Measurements from ENCODE around the gene ANAPC10. TPM values are rescaled to one million over a fixed set of nuclear protein-coding genes. Genes with fewer than 3 reads are reported as not detected.

The ANAPC10 gene
- total RNA-seq, 2 experiments from 2014 or later: 24.9 to 26.8 TPM

DNA sequence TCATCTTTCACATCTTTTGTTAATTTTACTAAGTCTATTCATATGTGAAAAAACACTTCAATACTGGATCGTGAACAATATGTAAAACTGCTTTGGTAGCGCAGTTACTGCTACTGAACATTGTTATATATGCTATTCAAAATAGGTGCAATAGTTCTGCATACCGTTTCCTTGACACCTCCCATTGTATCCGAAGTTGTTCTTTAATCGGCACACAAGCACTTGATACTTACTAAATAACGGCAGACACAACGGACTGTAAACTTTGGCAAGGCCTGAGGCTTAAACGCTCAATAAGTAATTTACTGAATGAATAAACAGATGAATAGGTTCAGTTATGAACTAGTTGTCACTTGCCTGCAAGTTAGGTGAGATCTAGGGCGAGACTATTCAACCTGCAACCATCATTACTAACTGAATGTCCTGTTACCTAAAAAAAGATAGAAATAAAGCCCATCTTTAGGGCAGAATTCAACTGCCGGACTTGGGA is 620 bp downstream of the ANAPC10 start:
- DNase-seq (no peak), ATAC-seq (peak; percentile 1)
- Mint-ChIP-seq H3K4me3 (peak overlapping the region; percentile 97), H3K9me3 (no peaks in the 10 kb centered on the region), H3K27me3 (no peaks in the 10 kb centered on the region), H3K27ac (peak overlapping the region; percentile 99), H3K36me3 (ENCODE audit: low read depth) (peaks cover 48% of the 10 kb centered on the region), H3K4me1 (ENCODE audit: low read depth) (peaks cover 24% of the 10 kb centered on the region)
- POLR2A ChIA-PET: interaction anchor here (0.7 to 4.5 kb wide), 13 partner anchors 10 to 1589 kb away, joined by 3 to 49 read pairs (median 4); partner anchors contain the start of gene OTUD4
- TF ChIP-seq, protein P1, sequence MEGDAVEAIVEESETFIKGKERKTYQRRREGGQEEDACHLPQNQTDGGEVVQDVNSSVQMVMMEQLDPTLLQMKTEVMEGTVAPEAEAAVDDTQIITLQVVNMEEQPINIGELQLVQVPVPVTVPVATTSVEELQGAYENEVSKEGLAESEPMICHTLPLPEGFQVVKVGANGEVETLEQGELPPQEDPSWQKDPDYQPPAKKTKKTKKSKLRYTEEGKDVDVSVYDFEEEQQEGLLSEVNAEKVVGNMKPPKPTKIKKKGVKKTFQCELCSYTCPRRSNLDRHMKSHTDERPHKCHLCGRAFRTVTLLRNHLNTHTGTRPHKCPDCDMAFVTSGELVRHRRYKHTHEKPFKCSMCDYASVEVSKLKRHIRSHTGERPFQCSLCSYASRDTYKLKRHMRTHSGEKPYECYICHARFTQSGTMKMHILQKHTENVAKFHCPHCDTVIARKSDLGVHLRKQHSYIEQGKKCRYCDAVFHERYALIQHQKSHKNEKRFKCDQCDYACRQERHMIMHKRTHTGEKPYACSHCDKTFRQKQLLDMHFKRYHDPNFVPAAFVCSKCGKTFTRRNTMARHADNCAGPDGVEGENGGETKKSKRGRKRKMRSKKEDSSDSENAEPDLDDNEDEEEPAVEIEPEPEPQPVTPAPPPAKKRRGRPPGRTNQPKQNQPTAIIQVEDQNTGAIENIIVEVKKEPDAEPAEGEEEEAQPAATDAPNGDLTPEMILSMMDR (IDR thresholded peaks at IDR 0.05): no peak
- intact Hi-C loops (cut with micrococcal nuclease): loop anchor here (5.0 kb wide), 1 partner anchor 80 kb away; no protein-coding TSS in a partner anchor
- CTCF ChIA-PET: interaction anchor here (0.7 to 1.2 kb wide), 2 partner anchors 15 to 81 kb away, joined by 3 to 4 read pairs; no protein-coding TSS in a partner anchor

DNA sequence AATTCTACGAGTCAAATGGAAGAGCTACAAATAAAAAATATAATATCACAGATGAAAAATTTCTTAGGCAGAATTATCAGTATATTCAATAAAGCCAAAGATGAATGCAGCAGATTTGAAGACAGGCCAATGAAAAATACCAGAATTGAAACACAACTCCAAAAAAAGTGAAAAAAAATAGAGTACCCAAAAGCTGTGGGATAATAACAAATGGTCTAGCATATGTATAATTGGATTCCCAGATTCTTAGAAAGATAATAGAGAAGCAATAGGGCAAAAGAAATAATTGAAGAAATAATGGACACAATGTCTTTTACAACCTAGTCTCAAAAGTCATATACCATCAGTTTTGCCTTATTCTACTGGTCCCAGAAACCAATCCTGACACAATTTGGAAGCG is 4.4 kb downstream of the ANAPC10 start:
- DNase-seq: no peak
- intact Hi-C loops (cut with micrococcal nuclease): no loop called here
- no peaks in the 10 kb centered on the region for H3K27me3 Mint-ChIP-seq
- H3K9me3 Mint-ChIP-seq: no peaks in the 10 kb centered on the region
- no peak overlapping the region for H3K27ac Mint-ChIP-seq
- peaks cover 37% of the 10 kb centered on the region for H3K4me1 Mint-ChIP-seq (ENCODE audit: low read depth)
- TF ChIP-seq, protein P1 (IDR thresholded peaks at IDR 0.05): no peak
- no peak overlapping the region for H3K4me3 Mint-ChIP-seq
- POLR2A ChIA-PET: no interaction called here
- CTCF ChIA-PET: interaction anchor here (1.0 kb wide), 1 partner anchor 10 kb away, joined by 3 read pairs; no protein-coding TSS in a partner anchor
- no peak for ATAC-seq
- peaks cover 51% of the 10 kb centered on the region for H3K36me3 Mint-ChIP-seq (ENCODE audit: low read depth)

DNA sequence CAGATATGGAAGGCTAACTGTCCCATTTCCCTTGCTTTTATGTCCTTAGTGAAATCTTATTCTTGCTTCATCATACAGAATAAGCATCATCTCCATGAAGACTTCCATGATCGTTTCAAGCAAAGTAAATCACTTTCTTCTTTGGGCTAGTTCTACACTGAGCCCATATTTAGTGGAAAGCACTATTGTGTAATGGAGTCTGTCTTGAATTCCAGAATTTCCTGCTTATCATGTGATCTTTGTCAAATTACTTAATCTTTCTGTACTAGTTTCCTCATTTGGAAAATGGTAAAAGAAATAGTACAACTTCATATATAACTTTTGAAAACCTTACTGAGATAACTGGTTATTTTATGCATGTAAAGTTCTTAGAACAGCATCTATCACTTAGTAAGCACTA is 7.6 kb downstream of the ANAPC10 start:
- H3K4me3 Mint-ChIP-seq: no peak overlapping the region
- CTCF ChIA-PET: no interaction called here
- H3K27me3 Mint-ChIP-seq: no peaks in the 10 kb centered on the region
- DNase-seq: no peak
- no peaks in the 10 kb centered on the region for H3K9me3 Mint-ChIP-seq
- no peak for ATAC-seq
- POLR2A ChIA-PET: no interaction called here
- peaks cover 34% of the 10 kb centered on the region for H3K4me1 Mint-ChIP-seq (ENCODE audit: low read depth)
- intact Hi-C loops (cut with micrococcal nuclease): no loop called here
- TF ChIP-seq, protein P1 (IDR thresholded peaks at IDR 0.05): no peak
- no peak overlapping the region for H3K27ac Mint-ChIP-seq
- peaks cover 65% of the 10 kb centered on the region for H3K36me3 Mint-ChIP-seq (ENCODE audit: low read depth)

DNA sequence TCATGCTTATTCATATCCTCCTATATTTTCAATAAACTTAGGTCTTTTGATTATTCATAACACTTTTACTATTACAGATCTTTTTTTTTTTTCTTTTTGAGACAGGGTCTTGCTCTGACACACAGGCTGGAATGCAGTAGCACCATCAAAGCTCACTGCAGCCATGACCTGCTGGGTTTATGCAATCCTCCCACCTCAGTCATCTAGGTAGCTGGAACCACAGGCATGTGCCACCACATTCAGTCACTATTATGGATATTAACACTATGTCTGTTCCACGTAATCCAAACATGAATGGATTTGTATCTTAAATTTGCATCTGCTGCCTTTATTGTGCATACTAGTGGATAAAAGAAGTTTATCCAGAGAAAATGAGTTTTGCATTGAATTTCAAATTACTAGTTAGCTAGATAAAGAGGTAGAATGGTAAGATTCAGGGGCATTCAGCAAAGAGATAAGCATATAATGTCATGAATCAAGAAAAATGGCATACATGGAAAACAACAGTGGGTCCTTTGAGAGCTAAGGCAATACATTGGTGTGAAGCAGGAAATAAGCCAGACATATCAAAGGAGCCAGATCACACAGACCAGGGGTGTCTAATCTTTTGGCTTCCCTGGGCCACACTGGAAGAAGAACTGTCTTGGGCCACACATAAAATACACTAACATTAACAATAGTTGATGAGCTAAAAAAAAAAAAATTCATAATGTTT is 13.9 kb downstream of the ANAPC10 start:
- ChIA-PET POLR2A (no interaction called here), CTCF (interaction anchor here (0.9 to 1.0 kb wide), 2 partner anchors 9 to 10 kb away, joined by 3 read pairs; no protein-coding TSS in a partner anchor)
- TF ChIP-seq, protein P1 (IDR thresholded peaks at IDR 0.05): no peak
- no peak for ATAC-seq
- peaks cover 15% of the 10 kb centered on the region for H3K4me1 Mint-ChIP-seq (ENCODE audit: low read depth)
- no peaks in the 10 kb centered on the region for H3K27me3 Mint-ChIP-seq
- intact Hi-C loops (cut with micrococcal nuclease): no loop called here
- no peak for DNase-seq
- H3K36me3 Mint-ChIP-seq (ENCODE audit: low read depth): peaks cover 43% of the 10 kb centered on the region
- H3K4me3 Mint-ChIP-seq: no peak overlapping the region
- no peak overlapping the region for H3K27ac Mint-ChIP-seq
- no peaks in the 10 kb centered on the region for H3K9me3 Mint-ChIP-seq

DNA sequence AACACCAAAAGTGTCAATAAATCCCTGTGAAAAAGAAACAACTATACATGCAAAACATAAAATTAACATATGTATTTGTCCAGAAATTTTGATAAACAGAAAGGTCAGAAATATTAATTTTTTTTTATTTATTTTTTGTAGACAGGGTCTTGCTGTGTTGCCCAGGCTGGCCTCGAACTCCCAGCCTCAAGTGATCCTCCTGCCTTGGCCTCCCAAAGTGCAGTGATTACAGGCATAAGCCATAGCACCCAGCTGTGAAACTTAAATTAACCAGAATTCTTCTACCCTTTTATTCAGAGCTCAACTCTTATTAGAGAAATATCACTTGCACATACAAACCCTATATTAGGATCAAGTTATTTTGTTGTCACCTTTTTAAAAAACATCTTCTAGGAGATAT is 16.2 kb downstream of the ANAPC10 start:
- TF ChIP-seq, protein P1 (IDR thresholded peaks at IDR 0.05): no peak
- CTCF ChIA-PET: no interaction called here
- ATAC-seq: no peak

More for the DNA sequence above, 16.2 kb downstream of the ANAPC10 start:
- Mint-ChIP-seq H3K4me1 (ENCODE audit: low read depth) (peaks cover 15% of the 10 kb centered on the region), H3K36me3 (ENCODE audit: low read depth) (peaks cover 48% of the 10 kb centered on the region), H3K27me3 (no peaks in the 10 kb centered on the region), H3K27ac (no peak overlapping the region), H3K4me3 (no peak overlapping the region), H3K9me3 (peaks cover 8% of the 10 kb centered on the region)
- intact Hi-C loops (cut with micrococcal nuclease): no loop called here
- POLR2A ChIA-PET: no interaction called here
- no peak for DNase-seq

Data from activated CD8-positive, alpha-beta T cell treated with anti-CD3 and anti-CD28 coated beads for 36 hours (primary cell).